Measurements from ENCODE around the gene FRAS1. TPM values are rescaled to one million over a fixed set of nuclear protein-coding genes. Genes with fewer than 3 reads are reported as not detected.

The FRAS1 gene
- total RNA-seq, 2 experiments from 2014 or later = 0.05 to 0.22 TPM

DNA sequence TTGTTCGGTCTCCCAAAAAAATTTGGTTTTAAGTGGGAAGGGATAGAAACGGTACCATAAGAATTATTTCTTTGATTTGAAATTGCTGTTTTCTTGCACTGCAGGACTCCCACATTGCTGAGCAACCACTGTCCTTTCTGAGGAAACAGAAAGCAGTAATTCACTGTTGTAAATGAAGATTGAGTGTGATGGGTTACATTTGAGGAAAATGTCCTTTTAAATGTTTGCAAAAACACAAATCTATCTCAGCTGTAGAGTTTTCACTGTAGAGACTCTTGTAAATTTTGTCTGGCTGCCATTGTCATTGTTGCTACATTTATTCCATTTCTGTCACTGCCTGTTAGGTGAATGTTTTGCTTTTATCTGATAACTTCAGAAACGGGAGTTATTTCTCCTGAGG is 105.2 kb downstream of the FRAS1 start:
- no peak for TF ChIP-seq CTCF (IDR thresholded peaks at IDR 0.05)
- no peak for ATAC-seq
- Mint-ChIP-seq H3K27me3 (peaks cover 12% of the 10 kb centered on the region), H3K4me3 (no peak overlapping the region), H3K9me3 (no peaks in the 10 kb centered on the region), H3K27ac (no peak overlapping the region), H3K36me3 (ENCODE audit: low read depth) (no peaks in the 10 kb centered on the region), H3K4me1 (ENCODE audit: low read depth) (no peaks in the 10 kb centered on the region)
- ChIA-PET CTCF (no interaction called here), POLR2A (interaction anchor here (1.1 kb wide), 1 partner anchor 16 kb away, joined by 3 read pairs; no protein-coding TSS in a partner anchor)
- DNase-seq = no peak
- intact Hi-C loops (cut with micrococcal nuclease) = no loop called here

DNA sequence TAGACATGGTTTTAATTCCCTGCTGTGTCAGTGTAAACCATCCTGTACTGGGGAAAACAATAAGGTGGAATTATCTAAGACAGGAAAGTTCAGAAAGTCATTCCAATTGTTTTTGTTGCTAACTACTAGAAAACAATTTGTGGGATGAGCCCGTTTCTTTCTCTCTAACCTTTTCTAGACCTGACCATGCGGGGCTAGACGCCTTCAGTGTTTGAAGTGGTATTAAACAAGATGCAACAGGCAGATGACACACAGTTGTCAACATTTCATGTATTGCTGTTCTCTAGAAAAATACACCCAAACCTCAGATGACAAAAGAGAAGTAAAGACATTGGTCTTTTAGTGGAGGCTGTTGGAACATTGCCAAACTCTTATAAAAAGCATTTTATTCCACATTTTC is 105.7 kb downstream of the FRAS1 start:
- Mint-ChIP-seq H3K4me3 (no peak overlapping the region), H3K27me3 (peaks cover 10% of the 10 kb centered on the region), H3K27ac (no peak overlapping the region), H3K9me3 (no peaks in the 10 kb centered on the region), H3K4me1 (ENCODE audit: low read depth) (no peaks in the 10 kb centered on the region), H3K36me3 (ENCODE audit: low read depth) (no peaks in the 10 kb centered on the region)
- POLR2A ChIA-PET = interaction anchor here (1.1 kb wide), 1 partner anchor 15 kb away, joined by 3 read pairs; no protein-coding TSS in a partner anchor
- intact Hi-C loops (cut with micrococcal nuclease) = no loop called here
- ATAC-seq (no peak), DNase-seq (no peak)
- no peak for TF ChIP-seq CTCF (IDR thresholded peaks at IDR 0.05)
- CTCF ChIA-PET = no interaction called here

DNA sequence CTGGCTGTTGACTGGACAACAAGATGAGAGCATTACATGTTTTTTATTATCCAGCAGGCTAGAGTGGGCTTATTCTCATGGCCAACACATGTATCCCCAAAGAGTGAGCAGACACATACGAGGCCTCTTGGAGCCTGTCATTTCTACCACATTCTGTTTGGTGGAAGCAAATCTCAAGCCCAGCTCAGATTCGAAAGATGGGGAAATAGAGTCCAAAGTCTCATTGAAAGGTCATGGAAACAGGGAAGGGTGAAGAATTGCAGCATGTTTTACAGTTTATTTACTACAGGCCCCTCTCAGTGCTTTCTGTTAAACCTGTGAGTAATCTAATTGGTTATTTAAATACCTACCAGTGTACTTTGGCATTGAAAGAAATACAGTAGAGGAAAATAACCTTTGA is 108.6 kb downstream of the FRAS1 start:
- TF ChIP-seq CTCF (IDR thresholded peaks at IDR 0.05) = no peak
- Mint-ChIP-seq H3K4me1 (ENCODE audit: low read depth) (no peaks in the 10 kb centered on the region), H3K4me3 (no peak overlapping the region), H3K27me3 (peaks cover 4% of the 10 kb centered on the region), H3K9me3 (no peaks in the 10 kb centered on the region), H3K27ac (no peak overlapping the region), H3K36me3 (ENCODE audit: low read depth) (no peaks in the 10 kb centered on the region)
- ChIA-PET CTCF (no interaction called here), POLR2A (no interaction called here)
- no peak for ATAC-seq
- intact Hi-C loops (cut with micrococcal nuclease) = no loop called here
- DNase-seq = no peak

GRCh38 chr4:78166622-78167021 is 109.5 kb downstream of the FRAS1 start:
- DNase-seq (no peak), ATAC-seq (no peak)
- intact Hi-C loops (cut with micrococcal nuclease) = no loop called here
- Mint-ChIP-seq H3K27me3 (peaks cover 5% of the 10 kb centered on the region), H3K9me3 (no peaks in the 10 kb centered on the region), H3K4me1 (ENCODE audit: low read depth) (no peaks in the 10 kb centered on the region), H3K36me3 (ENCODE audit: low read depth) (no peaks in the 10 kb centered on the region), H3K27ac (no peak overlapping the region), H3K4me3 (no peak overlapping the region)
- ChIA-PET CTCF (no interaction called here), POLR2A (no interaction called here)
- no peak for TF ChIP-seq CTCF (IDR thresholded peaks at IDR 0.05)

DNA sequence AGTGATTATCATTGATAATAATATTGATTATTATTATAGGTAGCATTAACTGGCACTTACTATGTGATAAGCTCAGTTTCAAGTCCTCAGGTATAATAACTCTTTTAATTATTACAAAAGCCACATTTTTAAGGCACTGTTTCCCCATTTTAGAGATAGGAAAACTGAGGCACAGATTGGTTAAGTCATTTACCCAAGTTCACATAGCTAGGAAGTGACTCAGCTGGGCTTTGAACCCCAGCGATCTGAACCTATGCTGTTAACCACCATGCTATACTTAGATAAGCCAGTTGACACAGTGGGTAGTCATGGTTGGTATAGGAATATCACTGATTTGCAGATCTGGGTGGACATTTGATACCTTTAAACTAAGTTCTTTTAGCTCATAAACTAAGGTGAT is 110.4 kb downstream of the FRAS1 start:
- CTCF ChIA-PET = no interaction called here
- ATAC-seq = no peak
- Mint-ChIP-seq H3K4me3 (no peak overlapping the region), H3K9me3 (no peaks in the 10 kb centered on the region), H3K27ac (no peak overlapping the region), H3K4me1 (ENCODE audit: low read depth) (no peaks in the 10 kb centered on the region), H3K27me3 (peaks cover 7% of the 10 kb centered on the region), H3K36me3 (ENCODE audit: low read depth) (no peaks in the 10 kb centered on the region)
- intact Hi-C loops (cut with micrococcal nuclease) = no loop called here
- no peak for TF ChIP-seq CTCF (IDR thresholded peaks at IDR 0.05)
- DNase-seq = no peak
- POLR2A ChIA-PET = interaction anchor here (0.6 kb wide), 1 partner anchor 234 kb away, joined by 3 read pairs; no protein-coding TSS in a partner anchor

All from activated CD8-positive, alpha-beta T cell treated with anti-CD3 and anti-CD28 coated beads for 36 hours (primary cell).